ENCODE data around the gene SPATA31A7.
"Not testable (repeated sequence)": the region's sequence is repeated elsewhere in the genome, so short reads cannot be mapped to it uniquely, and the experiment has no call there.

Gene SPATA31A7

GRCh38 chr9:61189736-61190135 lies at the start of gene SPATA31A7:
Gene SPATA31A7 (plus strand): TSS chr9:61190036. CDS start chr9:61190065, 29 bp downstream.
- DNase-seq (ENCODE audit: low read depth) = not testable (repeated sequence)

DNA sequence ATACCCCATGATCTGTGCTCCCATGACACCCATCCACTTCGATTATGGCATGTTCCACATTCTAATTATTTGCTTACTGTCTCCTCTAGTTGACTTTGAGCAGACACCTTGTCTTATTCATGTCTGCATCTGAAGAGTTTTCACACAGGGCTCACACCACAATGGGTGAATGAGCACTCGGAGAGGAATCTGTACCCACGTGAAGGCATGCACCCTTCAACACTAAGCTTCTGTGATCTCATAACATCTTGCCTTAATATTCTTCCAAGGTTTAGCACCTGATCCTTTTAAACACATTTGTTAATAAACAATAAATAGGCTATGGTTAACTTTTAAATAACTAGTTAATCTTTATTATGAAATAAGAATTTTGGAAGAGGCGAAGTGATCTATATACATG lies 36.6 kb downstream of the SPATA31A7 start:
- not testable (repeated sequence) for DNase-seq (ENCODE audit: low read depth)

Data from activated T-cell treated with anti-CD3 and anti-CD28 coated beads for 48 hours (primary cell).